ENCODE results near the gene INSIG1.

- TF ChIP-seq CTCF (IDR thresholded peaks at IDR 0.05) (no peak), POLR2A (IDR thresholded peaks at IDR 0.05) (no peak)
Observed at GRCh38 chr7:155313096-155313495, 15.4 kb downstream of the INSIG1 start.
